LoVo (cell line): ENCODE measurements around the gene ITPR3.
"Not testable (repeated sequence)": the region's sequence is repeated elsewhere in the genome, so short reads cannot be mapped to it uniquely, and the experiment has no call there.

Source experiments
- DNase-seq: peaks from one replicate; pipeline ENCODE4 v3.0.0-alpha.2; 2016; ENCODE audit warnings: low spot score

ITPR3 gene

DNA sequence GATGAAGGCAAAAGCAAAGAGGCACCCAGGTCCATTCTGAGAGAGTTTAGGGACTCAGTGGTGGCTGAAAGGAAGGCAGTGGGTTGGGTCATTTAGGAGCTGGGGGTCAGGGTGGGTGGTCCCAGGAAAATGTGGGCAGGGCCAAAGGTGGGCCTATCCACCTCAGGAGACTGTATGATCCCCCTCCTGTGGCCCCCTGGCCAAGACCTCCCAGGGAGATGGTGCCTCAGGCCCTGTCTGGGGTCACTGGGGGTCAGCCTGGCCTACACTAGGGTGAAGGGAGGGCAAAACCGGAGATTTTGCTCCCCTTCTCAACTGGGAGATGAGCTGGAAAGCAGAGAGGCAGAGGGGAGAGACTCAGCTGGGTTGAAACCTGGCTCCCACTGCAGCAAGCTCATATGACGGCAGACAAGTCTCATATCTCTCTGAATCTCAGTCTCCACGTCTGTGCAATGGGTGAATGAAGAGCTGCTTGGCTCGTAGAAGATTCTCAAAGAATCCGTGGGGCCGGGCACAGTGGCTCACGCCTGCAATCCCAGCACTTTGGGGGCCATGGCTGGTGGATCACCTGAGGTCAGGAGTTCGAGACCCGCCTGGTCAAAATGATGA, 29.6 kb upstream of the ITPR3 start:
- DNase-seq = no peak

DNA sequence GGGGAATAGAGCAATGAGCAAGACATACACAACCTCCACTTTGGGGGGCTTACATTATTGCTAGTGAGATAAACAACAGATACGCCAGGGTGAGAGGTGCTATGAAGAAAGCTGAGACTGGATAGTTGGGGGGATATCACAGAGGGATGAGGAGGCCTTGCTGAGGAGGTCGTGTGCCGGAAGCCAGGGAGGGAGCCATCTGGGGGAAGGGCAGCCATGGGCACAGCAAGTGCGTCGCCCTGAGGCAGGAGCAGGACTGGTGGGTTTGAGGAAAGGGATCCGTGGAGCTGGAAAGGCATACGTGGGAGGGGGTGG, 28.9 kb upstream of the ITPR3 start:
- DNase-seq = no peak

DNA sequence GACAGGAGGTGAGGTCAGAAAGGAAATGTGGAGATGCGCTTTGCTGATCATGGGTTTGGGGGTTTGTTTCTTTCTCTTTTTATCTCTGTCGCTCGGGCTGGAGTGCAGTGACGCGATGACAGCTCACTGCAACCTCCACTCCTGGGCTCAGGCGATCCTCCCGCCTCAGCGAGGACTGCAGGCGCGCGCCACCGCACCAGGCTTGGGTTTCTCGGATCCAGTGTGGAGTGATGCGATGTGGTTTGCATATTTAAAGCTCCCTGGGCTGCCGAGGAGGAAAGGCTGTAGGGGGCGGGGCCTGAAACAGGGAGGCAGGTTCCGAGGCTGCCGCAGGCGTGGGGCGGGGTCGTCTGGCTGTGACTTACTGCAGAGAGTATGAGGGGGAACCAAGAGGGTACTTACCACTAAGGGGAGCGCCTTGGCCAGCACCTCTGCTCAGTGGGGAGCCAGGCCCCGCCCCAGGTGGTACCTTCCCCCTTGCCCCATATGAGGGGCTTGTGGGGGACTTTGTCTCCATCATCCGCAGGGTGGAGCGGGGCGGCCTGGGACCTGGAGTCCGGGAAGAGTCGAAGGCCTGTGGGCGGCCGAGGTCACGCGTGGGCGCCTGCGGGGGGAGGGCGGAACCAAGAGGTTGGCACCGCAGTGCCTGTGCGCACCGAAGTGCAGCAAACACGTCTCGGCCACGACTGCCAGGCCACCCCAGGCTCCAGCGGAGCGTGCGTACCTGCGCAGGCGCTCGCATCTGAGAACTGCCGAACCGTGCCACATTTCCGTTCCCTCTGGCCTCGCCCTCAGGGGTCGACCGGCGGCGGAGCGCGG, 28.3 kb upstream of the ITPR3 start:
- no peak for DNase-seq

DNA sequence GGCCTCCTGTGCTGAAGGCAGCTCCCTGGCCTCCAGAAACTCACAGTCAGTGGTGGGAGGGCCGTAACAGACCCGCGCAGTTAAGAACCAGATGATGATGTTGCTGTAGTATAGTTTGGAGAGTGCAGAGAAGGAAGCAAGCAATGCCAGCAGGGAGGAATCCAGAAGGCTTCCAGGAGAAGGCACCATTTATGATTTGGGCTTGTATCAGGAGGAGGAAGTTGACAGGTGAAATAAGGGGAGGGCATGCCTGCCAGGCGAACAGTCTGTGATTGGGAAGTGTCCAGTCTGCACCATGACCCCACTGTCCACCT, 27.8 kb upstream of the ITPR3 start:
- no peak for DNase-seq

DNA sequence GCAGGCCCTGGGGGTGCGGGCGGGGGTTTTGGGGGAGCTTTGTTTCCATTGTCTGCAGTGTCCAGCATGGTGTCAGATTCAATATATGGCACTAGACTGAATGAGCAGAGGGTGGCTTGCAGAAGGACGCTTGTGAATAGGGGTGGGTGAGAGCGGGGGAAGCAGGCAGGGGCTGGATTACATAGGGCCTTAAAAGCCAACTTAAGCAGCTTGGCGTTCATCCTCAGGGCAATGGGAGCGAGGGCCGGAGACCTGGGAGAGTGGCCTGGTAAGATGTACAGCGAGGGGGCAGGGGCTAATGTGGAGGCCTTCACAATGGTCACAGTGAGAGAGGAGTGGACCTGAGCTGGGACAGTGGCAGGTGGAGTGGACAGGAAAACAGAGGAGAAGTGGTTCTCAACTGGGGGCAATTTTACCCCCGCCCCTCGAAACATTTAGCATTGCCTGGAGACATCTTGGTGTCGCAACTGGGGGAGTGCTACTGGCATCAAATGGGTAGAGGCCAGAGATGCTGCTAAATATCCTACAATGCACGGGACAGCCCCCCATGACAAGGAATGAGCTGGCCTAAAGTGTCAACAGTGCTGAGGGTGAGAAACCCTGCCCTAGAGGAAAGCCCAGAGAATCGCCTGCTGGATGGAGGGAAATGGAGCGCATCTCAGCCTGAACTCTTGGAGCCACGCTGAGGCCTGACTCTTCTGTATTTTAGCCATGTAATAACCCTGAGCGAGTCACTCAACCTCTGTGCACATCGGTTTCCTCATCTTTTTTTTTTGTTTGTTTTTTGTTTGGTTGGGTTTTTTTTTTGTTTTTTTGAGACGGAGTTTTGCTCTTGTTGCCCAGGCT, 25.9 kb upstream of the ITPR3 start:
- DNase-seq = no peak

DNA sequence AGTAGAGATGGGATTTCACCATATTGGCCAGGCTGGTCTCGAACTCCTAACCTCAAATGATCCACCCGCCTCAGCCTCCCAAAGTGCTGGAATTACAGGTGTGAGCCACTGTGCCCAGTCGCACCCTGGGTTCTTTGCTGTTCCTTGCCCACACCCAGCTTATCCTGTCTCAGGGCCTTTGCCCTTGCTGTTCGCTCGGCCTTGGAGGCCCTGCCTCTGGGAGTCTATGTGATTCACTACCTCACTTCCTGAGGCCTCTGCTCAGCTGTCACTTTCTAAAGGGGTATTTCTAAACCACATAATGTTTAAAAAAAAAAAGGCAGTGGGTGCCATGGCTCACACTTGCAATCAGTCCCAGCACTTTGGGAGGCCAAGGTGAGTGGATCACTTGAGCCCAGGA, 24.2 kb upstream of the ITPR3 start:
- DNase-seq = not testable (repeated sequence)

DNA sequence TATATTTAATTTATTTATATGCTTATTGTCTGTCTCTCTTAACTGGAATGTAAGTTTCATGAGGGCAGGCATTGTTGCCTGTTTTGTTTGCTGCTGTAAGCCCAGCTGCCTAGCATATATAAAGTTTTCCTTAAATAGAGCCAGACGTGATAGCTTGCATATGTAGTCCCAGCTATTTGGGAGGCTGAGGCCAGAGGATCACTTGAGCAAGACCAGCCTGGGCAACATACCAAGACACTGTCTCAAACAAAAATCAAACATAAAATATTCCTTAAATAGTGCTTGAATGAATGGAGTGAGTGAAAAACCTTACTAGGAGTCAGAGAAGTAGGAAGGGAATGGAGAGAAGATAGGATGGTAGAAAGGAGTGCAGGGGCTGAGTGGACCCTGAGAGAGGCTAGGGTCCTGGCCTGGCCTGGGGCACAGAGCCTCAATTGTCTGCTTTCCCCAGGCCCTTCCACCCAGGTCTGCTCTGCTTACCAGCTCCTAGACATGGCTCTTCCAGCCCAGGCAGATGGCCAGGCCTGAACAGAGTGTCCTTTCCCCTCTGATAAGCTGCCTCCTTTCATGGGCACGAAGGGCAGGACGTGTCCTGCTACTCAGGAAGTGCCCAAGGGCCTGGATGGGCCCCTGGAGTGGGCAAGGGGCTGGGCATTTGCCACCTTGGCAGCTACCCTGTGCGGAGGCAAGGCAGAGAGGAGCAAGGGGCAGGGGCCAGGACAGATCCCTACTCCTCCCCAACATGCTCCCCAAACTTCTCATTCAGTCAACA, 23.4 kb upstream of the ITPR3 start:
- no peak for DNase-seq

DNA sequence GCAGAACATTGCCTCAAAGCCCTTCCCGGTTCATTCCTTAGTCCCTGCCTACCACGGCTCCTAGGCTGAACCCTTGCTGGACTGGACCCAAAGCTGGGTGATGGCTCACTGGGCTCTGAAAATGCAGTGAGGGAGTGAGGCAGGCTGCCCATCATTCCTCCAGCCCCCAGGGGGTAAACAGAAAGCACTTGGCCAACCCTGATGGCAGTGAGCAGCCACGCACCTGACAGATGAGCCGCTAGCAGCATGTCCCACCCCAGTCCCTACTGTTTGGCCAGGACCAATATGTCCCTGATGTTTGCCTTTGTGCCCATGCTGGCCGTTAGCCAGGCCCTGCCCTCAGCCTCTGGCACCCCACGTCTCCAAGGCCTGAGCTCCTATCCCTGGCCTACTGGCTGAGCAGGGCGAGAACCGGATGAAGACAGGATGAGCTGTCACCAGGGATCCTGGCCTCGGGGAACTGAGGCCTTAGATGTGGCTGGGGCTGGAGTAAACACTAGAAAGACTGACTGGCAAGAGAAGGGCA, 21.6 kb upstream of the ITPR3 start:
- DNase-seq = peak; percentile 39

DNA sequence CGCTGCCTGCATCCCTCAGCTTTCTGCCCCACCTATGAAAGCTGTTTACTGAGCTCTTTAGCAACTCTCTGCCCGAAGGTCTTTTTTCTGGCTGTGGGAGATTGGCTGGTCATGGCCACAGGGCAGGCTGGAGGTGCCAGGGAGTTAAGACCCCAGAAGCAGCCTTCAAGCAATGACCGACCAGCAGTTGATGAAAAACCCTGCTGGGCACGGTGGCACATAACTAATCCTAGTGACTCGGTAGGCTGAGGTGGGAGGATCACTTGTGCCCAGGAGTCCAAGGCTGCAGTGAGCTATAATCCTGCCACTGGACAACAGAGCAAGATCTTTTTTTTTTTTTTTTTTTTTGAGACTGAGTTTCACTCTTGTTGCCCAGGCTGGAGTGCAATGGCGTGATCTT, 20.4 kb upstream of the ITPR3 start:
- no peak for DNase-seq

DNA sequence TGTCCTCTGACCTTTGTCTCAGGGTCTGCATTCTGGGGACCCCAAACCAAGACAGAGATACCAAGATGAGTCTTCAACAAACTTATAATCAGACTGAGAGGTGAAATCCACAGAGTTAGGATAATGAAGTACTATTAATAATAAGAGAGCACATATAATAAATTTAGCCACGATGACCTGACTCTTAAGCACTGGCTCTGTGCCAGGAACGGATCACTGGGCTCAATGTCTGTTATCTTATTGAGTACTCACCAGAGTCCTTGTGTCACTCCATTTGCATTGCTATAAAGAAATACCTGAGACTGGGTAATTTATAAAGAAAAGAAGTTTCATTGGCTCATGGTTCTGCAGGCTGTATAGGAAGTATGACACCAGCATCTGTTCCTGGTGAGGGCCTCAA, 18.9 kb upstream of the ITPR3 start:
- DNase-seq = no peak

DNA sequence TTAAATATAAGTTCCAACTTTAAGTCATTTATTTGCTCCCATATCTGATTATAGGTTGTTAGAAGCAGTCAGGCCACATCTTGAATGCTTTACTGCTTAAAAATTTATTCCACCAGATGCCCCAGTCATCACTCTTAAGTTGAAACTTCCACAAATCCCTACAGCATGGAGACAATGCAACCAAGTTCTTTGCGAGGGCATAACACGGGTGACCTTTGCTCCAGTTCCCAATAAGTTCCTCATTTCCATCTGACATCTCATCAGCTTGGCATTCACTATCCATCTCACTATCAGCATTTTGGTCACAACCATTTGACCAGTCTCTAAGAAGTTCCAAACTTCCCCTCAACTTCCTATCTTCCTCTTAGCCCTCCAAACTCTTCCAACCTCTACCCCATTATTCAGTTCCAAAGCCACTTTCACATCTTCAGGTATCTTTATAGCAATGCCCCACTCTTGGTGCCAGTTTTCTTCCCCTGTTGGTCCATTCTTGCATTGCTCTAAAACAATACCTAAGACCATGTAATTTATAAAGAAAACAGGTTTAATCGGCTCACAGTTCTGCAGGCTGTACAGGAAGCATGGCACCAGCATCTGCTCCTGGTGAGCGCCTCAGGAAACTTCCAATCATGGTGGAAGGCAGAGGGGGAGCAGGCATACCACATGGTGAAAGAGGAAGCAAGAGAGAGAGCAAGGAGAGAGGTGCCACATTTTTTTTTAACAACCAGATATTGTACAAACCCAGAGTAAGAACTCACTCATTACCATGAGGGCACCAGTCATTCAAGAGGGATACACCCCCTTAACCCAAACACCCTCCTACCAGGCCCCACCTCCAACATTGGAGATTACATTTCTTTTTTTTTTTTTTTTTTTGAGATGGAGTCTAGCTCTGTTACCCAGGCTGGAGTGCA, 15.9 kb upstream of the ITPR3 start:
- DNase-seq = peak; percentile 69

DNA sequence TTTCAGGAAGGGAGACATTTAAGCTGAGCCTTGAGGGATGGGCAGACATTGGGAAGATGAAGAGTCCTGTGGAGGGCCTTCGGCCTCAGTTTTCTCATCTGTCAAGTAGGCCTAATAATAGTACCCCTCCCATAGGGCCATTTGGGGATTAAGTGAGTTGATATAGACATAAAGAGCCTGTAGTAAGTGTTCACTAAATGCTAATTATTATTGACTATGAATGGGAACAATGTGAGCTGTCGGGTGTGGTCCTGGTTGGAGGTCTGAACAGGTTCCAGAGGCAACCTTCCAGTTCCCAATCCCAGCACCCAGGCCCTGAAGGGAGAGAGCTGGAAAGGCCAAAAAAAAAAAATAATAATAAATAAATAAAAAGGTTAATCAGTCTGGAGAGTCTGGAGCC, 14.5 kb upstream of the ITPR3 start:
- no peak for DNase-seq

DNA sequence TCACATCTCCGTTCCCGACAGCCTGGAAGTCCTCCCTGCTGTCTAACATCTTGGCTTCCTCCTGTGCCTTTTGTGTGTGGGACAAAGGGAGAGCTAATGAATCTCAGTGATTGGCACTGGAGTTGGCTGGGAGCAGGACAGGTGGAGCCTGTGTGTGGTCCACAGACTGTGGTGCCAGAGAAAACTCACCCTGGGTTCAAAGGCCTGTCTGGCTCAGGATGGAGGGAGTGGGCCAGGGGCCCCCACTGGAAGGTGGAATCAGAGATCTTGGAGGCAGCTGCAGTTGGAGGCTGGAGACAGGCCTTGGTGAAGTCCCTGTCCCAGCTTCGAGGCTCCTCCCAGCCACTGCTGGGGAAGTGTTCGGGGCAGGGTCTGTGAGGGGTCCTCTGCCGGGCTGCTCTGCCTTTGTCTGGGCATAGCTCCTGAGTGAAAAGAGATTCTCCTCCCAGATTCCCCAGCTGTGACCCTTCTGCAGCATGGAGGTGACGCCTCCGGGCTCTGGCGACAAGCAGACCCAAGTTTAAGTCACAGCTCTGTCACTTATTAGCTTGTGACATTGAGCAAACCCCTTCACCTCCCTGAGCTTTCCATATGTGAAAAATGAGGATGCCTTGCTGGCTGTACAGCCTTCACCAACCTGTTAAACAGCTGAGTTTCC, 13.9 kb upstream of the ITPR3 start:
- DNase-seq = no peak

DNA sequence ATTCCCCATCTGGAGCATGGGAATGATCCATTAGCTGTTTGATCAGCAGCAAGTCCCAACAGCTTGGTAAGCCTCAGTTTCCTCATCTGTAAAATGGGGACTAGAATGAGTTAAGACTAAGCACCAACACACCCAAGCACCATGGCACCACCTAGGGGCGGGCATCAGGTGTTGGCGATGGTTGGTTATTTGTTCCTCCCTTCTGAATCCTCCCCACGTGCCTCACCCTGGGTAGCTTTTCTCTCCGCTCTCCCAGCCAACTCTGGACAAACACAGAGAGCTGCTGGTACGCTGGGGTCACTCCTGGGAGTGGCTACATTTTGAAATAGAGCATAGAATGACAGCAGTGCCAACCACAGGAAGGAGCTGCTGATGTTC, 13.3 kb upstream of the ITPR3 start:
- DNase-seq = no peak

DNA sequence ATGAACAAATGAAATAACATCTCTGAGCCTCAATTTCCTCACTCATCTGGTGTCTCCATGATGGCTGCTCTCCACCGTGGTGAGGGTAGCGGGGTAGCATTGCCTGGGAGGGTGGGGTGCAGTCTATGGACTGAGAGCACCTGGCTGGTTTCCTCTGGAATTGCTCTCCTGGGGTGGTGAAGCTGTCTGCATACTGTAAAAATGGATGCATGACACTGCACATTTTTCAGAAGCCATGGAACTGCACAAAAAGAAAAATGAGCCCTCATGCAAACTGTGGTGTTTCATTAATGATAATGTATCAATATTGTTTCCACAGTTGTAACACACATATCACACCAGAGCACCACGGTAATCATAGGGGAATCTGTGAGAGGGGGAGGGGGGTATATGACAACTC, 12.1 kb upstream of the ITPR3 start:
- no peak for DNase-seq

DNA sequence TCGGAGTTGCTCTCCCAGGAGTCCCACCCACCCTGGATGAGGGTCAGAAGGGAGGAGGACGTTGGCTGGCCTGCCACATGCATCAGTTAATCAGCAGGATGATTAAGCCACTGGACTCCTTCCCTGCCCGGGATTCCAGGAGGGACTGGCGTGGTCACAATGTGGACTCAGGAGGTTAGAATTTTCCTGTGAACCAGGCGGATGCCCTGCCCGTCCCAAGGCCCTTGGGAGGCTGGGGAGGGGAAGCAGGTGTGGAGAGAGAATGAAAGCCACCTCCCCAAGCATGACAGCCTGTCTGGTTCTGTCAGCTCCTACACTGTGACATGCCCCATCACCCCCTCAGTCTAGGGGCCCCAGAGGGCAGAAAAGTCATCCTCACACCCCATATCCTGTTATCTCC, 11.6 kb upstream of the ITPR3 start:
- no peak for DNase-seq

DNA sequence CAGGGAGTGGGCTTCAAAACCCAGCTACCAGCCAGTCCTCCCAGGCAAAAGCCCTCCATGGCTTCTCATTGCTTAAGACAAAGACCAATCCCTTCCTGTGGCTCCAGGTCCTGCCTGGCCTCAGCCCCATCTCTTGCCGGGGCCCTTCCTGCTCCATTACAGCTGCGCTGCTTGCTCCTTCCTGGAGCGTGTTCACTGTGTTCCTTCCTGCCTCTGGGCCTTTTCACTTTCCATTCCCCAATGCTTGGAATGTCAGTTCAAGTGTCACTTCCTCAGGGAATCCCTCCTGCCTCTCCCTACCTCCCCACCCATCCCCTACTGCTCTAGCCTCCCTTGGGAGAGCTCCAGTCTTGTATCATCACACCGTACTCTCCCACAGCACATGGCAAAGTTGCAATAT, 11.1 kb upstream of the ITPR3 start:
- no peak for DNase-seq

DNA sequence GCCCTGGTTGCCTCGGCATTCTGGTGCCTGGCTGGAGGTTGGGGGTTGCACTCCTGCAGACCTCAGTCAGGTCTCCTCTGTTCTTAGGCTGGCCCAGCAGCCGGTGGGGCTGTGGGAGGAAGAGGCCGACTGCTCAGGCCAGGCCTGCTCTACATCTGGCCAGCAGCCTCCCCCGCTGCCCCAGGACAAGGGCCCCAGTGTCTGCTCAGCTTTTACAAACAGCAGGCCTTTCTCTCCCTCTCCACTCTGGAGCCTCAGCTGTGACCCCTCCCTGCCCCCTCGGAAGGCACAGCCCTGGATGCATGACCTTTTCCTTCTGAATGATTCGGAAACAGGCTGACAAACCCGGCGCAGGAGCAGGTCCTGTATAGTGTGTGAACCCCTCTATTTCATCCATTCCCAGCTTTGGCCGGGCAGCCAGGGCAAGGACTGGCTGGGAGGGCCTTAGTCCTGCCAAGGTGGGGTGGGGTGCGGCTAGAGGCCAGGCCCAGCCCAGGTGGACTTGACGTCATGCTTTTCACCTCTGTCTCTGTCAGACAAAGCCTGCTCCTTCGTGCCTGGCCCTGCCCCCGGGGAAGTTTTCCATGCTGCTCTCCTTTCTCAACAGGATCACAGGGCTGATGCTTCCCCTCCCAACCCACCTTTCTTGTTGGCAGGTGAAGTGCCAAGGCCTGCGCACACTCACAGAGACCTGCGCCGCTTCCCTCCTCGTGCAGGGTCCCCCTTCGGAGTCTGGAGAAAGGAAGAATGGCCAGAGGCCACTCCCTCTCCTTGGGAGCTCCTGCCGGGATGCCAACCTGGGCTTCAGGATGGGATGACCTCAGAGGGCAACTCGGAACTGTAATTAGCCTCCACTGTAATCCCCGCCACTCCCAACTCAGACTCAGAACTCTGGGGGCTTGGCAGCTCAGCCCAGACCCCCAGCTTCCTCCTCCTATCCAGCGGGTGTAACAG, 10.1 kb upstream of the ITPR3 start:
- DNase-seq = no peak

DNA sequence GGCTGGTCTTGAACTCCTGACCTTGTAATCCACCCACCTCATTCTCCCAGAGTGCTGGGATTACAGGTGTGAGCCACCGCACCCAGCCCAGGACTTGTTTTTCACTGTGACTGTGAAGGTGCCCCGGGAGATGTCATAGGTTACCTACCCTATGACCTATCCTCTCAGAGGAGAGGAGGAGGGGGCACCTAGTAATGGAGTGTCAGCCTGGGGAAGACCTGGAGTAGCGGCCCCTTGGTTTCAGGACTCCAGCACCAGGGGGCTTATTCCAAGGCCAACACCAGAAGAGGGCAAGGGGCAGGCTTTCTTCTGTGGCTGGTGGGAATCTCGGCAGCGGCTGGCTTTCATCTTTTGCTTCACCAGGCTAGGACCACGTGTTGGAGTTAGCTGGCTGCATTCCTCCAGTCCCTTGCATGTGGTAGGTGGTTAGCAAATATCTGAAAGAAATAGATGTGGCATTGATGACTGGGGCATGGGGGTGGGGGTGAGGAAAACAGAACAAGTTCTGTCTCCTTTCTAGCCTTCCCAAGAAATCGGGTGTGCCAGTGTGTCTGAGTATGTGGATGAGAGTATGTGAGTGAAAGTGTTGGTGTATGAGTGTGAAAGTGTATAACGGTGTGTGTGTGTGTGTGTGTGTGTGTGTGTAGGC, 7.9 kb upstream of the ITPR3 start:
- no peak for DNase-seq
